Esophagus muscularis mucosa (tissue), 3 donors: Measurements from ENCODE around the gene TTC39A.

ENCODE experiments used
- CTCF ChIP-seq, 3 experiments: fragments of 200-600 bp in 2 of 3; fragments of 450-650 bp in 1 of 3; sonication (generic) in 2 of 3; IDR thresholded peaks; one replicate each; pipeline ENCODE4 v1.5.1; 2017 to 2019; ENCODE audit warnings: antibody characterized with exemption in 3 of 3, mild to moderate bottlenecking in 2 of 3, moderate library complexity in 1 of 3
- POLR2A ChIP-seq: fragments of 450-650 bp; IDR thresholded peaks from one replicate; pipeline ENCODE4 v1.6.1; 2017; ENCODE audit warnings: antibody characterized with exemption, moderate library complexity, mild to moderate bottlenecking, low read depth
- POLR2AphosphoS5 ChIP-seq, 2 donors: sonication (generic); formaldehyde crosslinking; IDR thresholded peaks; one replicate each; pipeline ENCODE4 v1.6.1; 2017; ENCODE audit warnings: antibody characterized with exemption in 2 of 2

- TF ChIP-seq POLR2A = no peak
- no peak for TF ChIP-seq CTCF (IDR thresholded peaks at IDR 0.05)
- TF ChIP-seq POLR2AphosphoS5 (IDR thresholded peaks at IDR 0.05) = no peak
Measured at GRCh38 chr1:51372561-51372960, 42.2 kb upstream of the TTC39A start.
